GM10266 (cell line): ENCODE measurements around the gene PKD1.

Source experiments
- DNase-seq: peaks from one replicate; pipeline ENCODE4 v3.0.0; 2012; ENCODE audit errors: extremely low spot score
- CTCF ChIP-seq: IDR thresholded peaks from 2 replicates; pipeline ENCODE4 v1.5.1; 2012; ENCODE audit warnings: mild to moderate bottlenecking, low read depth; ENCODE audit not compliant: control insufficient read depth, insufficient read depth; ENCODE audit errors: missing control alignments

Gene PKD1

GRCh38 chr16:2179576-2179975 is 43.9 kb upstream of the PKD1 start:
- TF ChIP-seq CTCF: no peak
- no peak for DNase-seq

- TF ChIP-seq CTCF: no peak
- DNase-seq: no peak
These were observed 43.4 kb upstream of the PKD1 start for GRCh38 chr16:2179107-2179501.

- peak; percentile 62 for DNase-seq
- TF ChIP-seq CTCF: no peak
These were observed 42.8 kb upstream of the PKD1 start for GRCh38 chr16:2178321-2179106.

- TF ChIP-seq CTCF: no peak
- no peak for DNase-seq
These were observed 41.9 kb upstream of the PKD1 start for GRCh38 chr16:2177561-2177960.

GRCh38 chr16:2177101-2177500 is 41.4 kb upstream of the PKD1 start:
- DNase-seq: no peak
- no peak for TF ChIP-seq CTCF

- no peak for DNase-seq
- TF ChIP-seq CTCF: no peak
These were observed 40.3 kb upstream of the PKD1 start for GRCh38 chr16:2176047-2176446.

GRCh38 chr16:2175454-2175853 is 39.8 kb upstream of the PKD1 start:
- TF ChIP-seq CTCF: no peak
- no peak for DNase-seq
